Measurements from ENCODE around the gene RPS6KA5.

DNA sequence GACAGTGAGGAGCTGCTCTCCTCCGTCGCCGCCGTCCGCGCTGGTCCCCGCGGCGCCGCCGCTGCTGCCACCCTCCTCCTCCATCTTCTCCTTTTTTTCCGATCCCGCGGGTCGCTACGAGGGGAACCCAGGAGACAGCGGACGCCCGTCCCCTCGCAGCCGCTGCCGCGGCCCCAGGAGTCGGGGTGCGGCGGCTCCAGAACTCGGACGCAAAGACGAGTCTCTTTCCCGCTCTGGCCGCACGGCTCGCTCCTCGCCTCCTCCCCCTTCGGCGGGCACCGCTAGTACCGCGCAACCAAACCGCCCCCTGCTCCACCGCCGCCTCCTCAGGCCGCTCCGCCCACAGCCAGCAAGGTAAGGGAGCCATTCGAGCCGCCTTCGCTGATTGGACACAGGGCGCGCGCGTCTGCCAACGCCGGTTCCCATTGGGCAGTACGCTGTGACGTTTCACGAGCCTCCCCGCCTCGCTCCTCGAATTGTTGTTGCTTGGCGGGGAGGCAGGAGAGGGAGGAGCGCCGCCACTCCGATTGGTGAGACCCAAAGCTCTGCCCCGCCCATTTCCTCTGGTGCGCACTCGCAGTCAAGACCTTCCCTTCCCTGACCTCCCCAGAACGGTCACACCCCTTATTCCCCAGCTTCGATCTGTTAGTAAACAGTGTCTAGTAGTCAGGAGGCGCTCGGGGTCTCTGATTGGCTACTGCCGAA, at the start of gene RPS6KA5:
- TF ChIP-seq, protein P1, sequence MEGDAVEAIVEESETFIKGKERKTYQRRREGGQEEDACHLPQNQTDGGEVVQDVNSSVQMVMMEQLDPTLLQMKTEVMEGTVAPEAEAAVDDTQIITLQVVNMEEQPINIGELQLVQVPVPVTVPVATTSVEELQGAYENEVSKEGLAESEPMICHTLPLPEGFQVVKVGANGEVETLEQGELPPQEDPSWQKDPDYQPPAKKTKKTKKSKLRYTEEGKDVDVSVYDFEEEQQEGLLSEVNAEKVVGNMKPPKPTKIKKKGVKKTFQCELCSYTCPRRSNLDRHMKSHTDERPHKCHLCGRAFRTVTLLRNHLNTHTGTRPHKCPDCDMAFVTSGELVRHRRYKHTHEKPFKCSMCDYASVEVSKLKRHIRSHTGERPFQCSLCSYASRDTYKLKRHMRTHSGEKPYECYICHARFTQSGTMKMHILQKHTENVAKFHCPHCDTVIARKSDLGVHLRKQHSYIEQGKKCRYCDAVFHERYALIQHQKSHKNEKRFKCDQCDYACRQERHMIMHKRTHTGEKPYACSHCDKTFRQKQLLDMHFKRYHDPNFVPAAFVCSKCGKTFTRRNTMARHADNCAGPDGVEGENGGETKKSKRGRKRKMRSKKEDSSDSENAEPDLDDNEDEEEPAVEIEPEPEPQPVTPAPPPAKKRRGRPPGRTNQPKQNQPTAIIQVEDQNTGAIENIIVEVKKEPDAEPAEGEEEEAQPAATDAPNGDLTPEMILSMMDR (IDR thresholded peaks at IDR 0.05), result 0 out of 2 replicates have a peak, but pooled peaks have one; percentile 4
- TF ChIP-seq POLR2AphosphoS5 (IDR thresholded peaks at IDR 0.05; ENCODE audit: low read depth, low read length), result no peak
